ENCODE results near the gene GORASP1. TPM values are rescaled to one million over a fixed set of nuclear protein-coding genes. Genes with fewer than 3 reads are reported as not detected.

GORASP1 gene
- total RNA-seq, 4 donors from 2014 or later = 29.0 to 45.2 (median 34.4) TPM

DNA sequence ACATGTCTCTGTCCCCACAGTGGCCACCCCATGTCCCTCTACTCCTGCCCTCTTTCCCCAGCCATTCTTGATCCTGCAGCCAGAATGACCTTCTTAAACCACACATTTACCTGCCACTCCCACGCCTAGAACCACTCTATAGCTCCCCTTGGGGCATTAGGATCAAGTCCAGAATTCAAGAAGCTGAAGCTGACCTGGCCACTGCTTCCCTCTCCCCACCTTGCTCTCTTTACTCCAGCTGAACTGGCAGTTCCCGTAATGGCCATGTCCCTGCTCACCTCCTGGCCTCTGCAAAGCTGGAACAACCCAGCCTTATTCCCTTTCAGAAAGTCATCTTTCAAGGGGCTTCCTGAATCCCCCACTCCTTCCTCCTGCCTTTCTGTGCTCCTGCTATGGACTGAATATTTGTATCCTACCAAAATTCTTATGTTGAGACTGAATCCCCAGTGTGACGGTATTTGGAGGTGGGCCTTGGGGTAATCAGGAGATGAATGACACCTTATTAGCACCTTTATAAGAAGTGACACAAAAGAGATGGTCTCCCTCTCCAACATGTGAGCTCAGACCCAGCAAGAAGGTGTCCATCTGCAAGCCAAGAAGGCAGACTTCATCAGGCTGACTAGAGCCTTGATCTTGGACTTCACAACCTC is 42.2 kb upstream of the GORASP1 start:
- TF ChIP-seq, protein P1, sequence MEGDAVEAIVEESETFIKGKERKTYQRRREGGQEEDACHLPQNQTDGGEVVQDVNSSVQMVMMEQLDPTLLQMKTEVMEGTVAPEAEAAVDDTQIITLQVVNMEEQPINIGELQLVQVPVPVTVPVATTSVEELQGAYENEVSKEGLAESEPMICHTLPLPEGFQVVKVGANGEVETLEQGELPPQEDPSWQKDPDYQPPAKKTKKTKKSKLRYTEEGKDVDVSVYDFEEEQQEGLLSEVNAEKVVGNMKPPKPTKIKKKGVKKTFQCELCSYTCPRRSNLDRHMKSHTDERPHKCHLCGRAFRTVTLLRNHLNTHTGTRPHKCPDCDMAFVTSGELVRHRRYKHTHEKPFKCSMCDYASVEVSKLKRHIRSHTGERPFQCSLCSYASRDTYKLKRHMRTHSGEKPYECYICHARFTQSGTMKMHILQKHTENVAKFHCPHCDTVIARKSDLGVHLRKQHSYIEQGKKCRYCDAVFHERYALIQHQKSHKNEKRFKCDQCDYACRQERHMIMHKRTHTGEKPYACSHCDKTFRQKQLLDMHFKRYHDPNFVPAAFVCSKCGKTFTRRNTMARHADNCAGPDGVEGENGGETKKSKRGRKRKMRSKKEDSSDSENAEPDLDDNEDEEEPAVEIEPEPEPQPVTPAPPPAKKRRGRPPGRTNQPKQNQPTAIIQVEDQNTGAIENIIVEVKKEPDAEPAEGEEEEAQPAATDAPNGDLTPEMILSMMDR (IDR thresholded peaks at IDR 0.05; ENCODE audit: low read depth) = no peak

DNA sequence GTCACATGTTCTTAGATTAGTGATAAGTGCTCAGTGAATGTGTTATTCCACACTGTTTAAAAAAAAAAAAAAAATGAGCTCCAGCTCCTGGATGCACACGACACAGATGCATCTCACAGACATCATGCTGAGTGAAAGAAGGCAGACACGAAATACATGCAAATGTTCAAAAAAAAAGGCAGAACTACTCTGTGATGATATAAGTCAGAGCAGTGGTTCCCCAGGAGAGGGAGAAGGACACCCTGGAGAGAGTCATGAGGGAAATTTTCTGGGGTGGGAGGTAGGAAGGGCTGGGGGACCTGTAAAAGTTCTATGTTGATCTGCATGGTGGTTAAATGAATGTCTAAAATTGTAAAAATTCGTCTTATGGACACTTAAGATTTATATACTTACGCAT is 41.6 kb upstream of the GORASP1 start:
- TF ChIP-seq, protein P1 (IDR thresholded peaks at IDR 0.05; ENCODE audit: low read depth) = no peak

DNA sequence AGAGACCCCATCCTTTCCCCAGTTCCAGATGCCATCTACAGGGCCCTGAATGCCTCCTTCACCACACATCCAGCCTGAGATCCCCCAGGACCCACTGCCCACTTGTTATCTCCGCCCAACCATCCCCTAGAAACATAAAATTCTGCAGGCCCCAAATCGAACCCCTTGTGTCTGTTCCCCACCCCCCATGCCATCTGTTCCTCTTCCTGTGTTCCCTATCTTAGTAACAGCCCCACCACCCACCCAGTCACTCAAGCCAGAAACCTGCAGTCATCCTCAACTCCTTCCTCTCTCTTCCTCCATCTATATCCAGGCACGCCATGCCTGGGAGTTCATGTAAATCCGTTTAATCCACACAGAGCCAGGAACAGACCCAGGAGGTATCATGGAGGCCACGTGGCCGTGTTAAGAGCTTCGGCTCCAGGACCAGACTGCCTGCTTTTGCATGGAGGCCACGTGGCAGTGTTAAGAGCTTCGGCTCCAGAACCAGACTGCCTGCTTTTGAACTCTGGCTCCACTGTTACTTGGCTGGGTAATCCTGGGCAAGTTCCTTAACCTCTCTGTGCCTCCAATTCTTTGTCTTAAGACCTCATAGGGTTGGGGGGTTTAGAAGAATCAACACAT is 41.1 kb upstream of the GORASP1 start:
- TF ChIP-seq, protein P1 (IDR thresholded peaks at IDR 0.05; ENCODE audit: low read depth) = no peak

DNA sequence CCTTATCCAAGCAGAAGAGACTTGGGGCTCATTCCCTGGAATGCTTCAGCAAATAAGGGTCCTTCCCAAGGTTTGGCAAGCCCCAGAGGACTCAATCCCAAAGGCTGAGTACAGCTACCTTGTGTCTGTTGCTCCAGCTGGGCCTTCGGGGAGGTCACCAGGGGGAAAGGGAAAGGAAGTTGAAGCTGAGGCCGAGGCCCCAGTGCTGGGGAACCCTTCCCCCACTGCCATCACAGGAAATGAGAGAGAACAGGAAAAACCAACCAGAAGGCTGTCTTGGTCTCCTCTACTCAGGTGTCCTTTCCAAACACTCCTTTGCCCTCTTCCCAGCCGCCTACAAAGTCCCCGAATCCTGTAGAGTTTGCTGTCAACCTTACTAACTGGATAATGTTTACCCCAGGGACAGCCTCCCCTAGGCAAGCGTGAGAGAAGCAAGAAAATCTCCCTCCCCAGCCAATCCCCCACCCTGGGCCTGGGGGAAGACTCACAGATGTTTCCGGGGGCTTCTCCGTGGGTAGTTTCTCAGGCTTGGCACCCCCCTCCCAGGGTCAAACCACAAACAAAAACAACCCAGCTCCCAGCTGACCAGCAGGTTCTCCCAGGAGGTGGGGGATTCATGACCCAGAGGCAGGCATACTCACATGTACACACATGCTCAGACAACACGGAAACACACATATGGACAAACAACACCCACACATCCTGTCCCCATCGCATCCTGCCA is 40.4 kb upstream of the GORASP1 start:
- TF ChIP-seq, protein P1 (IDR thresholded peaks at IDR 0.05; ENCODE audit: low read depth) = no peak

DNA sequence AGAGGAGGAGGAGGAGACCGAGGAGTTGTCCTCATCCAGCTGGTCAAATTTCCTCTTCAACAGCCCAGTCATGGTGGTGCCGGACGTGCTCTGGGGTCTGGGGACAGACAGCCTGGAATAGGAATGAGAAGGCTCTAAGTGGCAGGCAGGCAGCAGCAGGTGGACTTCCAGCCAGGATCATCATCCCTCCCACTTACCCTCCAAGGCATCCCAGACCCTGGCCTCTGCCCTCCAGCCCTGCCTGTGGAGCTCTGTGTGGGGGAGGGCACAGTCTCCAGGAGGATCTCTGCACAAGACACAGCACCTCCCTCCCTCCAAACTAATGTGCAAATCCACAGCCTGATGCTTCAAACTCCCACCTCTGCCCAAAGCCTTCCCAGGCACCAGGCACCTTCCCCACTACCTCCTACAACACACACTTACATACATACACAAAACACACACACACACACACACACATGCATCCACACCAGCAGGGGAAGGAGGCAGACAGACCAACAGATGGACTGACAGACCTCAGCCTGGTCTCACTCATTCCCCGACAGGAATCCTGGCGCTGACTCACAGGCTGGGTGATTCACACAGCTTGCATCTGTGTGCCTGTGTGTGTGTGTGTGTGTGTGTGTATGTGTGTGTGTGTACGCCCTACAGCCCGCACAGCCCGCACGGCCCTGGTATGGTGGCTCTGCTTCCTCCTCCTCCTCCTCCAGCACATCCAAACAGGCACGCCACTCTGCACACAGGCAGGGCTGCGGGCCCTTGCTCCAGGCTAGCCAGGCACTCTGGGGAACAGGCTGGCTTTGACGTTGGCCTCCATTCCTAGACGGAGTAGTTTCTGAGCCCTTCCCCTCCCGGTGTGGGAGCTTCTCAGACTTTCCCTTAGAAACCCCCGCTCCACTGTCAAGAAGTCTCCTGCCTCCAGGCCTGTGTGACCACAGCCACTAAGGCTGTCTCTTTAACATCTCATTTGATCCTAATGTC is 39.5 kb upstream of the GORASP1 start:
- TF ChIP-seq, protein P1 (IDR thresholded peaks at IDR 0.05; ENCODE audit: low read depth) = no peak

DNA sequence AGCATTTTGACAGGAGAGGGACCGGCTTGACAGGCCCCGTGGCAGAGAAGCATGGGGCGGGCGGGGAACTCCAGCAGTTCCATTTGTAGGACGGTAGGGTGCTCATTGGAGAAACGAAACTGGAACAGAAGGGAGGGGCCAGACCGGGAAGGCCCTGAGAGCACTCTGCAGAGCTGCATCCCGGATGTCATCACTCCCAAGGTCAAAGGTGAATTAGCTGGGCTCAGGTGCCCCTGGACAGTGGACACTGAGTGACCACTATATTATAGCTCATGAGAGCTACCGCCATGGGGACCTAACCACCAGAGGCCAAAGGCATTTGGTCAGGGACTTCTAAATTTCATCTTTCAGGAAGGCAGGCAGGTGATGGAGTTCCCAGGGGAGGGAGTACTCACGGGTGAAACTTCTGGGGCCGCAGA is 38.7 kb upstream of the GORASP1 start:
- TF ChIP-seq, protein P1 (IDR thresholded peaks at IDR 0.05; ENCODE audit: low read depth) = no peak

Data from subcutaneous adipose tissue (tissue), 4 donors.